SIG-M5 treated with dmso at 0.1 percent for 504 hours (cell line): ENCODE data around the gene SDC3.

Source experiments
- DNase-seq: peaks from one replicate; lab custom pipeline; 2025; ENCODE audit not compliant: unreplicated experiment; lab: John Stamatoyannopoulos, UW

SDC3 gene

DNA sequence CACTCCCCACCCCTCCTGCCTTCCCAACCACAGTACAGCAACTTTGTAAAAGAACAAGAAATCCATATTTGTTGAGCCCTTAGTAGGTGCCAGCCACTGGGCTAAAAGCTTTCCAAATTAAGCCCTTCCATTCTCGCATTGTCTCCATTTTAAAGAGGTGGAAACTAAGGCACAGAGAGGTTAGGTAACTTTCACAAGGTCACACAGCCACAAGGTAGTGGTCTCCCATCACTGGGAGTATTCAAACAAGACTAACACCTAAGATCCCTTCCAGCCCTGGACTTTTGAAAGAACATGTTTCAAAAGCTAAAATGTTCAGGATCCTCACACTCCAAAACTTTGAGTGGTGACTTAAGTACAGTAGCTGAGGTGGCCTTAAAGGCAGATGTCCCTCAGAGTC is 3.2 kb downstream of the SDC3 start:
- DNase-seq = no peak

DNA sequence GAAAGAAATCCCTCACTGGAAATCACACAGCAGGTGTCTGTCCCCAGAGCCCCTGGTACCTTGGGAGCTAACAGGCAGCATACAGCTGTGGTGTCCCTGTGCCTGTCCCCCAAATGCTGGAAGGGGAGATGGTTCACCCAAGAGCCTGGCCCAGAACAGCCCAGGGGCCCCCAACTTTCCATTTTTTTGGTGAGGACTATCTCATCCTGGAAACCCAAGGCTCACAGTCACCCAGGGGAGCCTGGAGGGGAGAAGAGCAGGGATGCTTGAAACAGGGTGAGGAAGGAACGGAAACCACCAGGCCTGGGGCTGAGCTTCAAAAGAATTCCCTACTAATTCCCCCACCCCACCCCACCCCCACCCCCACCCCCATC is 3.6 kb downstream of the SDC3 start:
- DNase-seq = no peak

DNA sequence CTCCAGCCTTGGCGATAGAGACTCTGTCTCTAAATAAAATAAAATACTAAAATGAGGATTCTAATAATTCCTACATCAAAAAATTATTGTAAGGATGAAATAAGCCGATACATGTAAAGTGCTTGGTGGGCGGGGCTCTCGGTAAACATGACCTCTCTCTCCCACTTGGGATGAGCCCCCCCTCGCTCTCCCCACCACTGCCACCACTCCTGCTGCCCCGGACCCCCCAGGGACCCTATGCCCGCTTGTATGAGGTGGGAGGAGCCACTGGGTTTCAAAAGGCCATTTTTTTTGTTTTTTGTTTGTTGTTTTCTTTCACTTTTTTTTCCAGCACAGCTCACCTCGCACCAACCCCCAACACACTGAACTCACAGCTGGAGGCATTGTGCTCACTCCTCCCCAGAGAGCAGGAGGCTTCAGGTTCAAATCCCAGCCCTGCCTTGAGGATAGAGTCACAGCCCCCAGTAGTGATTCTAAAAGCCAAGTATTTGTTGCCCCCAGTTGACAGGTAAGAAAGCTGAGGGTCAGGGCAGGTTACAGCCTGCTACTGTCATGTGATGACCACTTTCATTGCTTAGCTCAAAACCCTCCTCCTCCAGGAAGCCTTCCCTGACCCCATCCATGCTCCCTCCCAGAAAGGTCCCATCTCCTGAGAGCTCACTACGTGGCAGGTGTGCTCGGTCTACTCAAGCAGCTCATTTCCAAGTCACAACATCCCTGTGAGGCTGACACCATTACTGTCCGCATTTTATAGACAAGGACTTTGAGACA is 4.2 kb downstream of the SDC3 start:
- no peak for DNase-seq

DNA sequence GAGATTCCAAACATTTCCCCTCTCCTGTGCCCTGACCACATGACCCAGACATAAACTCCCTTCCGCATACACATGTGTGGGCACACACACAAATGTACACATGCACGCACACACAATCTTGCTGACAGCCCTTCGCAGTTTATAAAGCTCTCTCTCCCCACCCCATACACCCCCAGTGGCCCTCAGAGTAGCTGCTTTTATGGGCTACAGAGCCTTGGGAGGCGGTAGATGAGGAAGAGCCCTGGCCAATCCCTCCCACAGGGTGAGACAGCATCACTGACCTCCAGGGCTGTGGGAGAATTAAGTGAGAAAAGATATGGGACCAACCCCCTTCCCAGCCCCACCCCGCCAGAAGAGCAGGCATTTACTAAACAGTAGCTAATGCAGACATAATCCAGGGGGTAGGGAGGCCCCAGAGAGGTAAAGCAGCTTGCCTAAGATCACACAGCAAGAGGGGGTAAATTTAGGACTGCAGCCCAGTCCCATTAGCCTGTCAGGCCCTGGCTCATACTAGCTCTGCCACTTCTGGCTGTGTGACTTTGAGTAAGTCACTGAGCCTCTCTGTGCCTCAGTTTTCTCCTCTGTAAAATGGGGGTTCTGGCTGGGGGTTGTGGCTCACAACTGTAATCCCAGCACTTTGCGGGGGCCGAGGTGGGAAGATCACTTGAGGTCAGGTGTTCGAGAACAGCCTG is 5.1 kb downstream of the SDC3 start:
- no peak for DNase-seq

DNA sequence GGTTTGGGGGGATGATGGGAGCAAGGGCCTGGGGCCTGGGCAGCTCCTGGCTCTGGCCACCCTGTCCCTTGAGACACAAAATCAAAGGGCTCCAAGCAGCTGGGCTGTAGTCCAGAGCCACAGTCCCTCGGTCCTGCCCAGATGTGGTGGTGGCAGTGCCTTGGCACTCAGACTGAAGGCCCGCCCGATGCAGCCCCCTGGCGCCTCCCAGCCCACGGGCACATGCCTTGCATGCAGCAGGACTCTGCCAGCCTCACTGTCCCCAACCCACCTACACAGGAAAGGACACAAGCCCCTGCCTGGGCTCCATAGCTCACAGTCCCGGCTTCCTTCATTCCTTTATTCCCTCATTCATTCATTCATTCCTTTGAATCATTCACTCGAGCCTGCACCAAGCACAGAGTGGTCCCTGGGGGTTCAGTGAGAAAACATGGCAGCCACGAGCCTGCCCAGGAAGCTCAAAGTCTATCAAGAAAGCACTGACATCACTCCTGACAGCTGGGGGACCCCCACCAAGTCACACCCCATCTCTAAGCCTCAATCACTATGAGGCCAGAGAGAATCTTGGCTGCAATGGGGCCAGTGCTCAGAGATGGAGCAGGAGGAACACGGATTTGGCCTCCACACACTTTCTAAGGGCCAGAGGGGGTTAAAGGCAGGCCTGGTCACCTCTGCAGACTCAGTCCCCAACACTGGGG is 5.8 kb downstream of the SDC3 start:
- no peak for DNase-seq

DNA sequence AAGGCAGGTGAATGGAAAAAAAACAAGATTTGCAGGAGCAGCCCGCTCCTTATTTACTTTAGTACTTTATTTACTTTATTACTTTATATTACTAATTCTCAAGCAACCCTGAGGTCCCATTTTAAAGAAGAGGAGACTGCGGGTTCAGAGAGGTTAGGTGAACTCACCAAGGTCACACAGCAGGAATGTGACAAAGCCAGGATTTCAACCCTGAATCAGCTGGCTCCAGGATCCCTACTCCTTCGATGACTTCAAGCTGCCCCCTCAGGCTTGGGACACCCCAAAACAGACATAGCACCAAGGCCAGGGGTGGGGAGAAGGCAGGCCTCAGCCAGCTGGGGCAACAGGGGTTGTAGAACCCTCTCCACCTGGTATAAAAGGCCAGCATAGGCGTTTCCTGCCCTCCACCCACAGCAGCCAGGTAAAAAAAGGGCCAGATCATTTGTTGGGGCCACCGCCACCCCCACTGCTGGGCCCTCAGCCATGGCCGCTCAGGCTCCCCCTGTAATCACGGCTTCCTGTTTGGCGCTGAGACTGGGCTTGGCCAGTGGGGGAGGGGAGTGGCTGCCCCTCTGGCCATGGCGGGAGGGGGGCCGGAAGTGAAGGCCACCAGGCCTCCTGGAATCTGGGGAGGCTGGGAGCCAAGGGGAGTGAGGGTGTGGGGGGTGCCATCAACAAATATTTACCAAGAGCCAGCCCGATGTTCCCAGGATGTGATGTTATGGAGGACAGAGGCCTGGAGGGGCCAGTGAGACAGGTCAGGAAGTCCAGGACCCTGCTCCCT is 6.6 kb downstream of the SDC3 start:
- no peak for DNase-seq

DNA sequence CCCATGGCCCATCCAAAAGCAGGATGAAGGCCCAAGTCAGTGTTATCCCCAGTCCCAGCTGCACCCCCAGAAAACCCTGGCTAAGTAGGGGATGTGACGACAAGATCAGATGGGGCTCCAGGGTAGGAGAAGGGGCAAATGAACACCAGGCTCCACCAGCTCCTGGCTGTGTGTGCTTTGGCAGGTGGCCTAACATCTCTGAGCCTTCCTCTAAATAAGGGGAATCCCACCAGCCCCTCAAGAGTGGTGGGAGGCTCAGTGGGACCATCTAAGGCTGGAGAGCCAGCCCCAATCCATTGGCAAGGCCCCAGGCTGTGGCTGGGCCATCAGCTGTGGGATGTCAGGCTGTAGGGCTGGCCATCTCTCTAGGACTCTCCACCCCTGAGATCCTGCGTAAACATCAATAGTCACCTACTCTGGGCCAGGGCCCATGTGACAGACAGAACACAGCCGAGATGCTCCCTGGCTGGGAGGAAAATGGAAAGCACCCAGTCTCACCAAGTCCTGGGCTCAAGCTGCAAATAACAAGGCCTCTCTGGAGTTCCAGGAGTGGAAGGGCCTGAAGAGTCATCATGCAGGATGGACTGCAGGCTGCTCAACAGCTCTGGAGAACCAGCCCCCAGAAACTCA is 7.5 kb downstream of the SDC3 start:
- DNase-seq = no peak

DNA sequence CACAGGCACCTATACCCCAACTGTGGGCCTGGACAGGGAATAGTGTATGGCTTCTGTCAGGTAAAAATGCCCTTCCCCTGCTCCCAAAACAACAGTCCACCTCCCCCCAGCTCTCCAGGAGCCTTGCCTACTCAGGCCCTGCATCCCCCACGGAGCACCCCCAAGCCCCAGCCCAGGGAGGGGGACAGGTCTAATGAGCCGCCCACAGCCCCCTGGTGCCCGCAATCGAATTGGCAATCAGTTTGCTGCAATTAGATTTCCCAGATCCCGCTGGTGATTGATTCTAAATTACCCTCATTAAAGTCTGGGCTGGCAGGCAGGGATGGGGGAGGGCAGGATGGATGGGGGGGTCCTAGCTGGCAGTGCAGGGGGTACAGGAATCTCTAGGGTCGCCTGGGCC is 8.1 kb downstream of the SDC3 start:
- no peak for DNase-seq

DNA sequence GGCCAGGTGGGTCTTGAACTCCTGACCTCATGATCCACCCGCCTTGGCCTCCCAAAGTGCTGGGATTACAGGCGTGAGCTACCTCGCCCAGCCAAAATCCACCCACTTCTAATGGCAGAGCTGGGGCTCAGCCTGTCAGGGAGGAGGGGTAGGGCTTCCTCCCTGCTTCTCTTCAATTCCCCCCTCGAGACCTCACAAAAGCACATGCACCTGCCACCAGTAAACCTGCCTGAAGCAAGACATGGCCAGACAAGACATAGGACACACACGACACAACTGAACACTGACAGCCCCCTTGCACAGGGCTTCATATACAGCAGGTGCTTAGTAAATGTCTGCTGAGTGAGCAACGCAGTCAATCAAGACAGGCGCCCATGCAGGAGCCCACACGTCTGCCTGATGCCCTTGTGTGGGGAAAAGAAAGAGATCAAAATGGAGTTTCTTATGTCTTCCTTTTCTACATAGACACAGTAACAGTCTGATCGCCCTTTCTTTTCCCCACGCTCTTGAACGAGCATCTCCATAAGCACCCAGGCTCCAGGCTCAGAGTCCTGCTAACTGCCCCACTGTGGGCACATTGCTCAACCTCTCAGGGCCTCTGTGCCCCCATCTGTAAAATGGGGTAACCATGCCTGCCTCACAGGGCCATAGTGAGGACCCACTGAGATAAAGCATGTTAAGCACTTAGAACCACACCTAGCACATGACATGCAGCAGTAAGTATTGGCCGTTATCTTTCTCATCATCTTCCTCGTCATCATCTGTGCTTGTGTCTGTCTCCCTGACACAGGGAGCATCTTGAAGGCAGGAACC is 8.8 kb downstream of the SDC3 start:
- no peak for DNase-seq

DNA sequence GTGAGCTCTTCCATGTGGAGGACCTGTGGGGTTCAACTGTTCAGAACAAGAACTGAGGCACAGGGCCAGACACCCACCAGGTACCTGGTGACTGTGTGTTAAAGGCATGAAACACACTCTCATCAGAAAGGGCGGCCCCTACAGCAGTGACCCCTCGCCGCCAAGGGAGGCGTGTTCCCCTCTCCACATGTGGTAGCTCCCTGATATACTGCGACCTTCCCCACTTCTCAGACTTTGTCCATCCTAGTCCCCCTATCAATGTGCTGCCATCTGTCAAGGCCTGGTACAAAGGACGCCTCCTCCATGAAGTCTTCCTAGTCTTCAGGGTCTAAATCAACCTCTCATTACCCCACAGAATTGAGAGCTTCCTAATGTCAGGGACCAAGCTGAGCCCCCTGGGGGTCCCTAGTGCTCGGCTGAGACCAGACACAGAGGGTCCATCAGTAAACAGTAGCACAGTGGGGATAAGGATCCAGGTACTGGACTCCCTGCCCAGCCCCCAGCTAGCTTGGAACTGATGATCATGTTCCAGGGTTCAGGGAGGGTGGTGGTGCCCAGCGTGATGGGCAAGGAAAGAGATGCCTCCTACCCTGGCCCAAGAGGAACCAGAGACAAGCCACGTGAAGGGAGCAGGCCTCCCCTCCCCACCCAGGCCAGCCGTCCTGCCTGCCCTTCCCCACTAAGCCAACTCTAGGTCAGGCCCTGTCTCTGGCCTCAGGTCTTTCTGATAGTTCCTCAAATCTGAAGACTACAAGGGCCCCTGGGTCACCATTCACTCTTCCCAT is 10.3 kb downstream of the SDC3 start:
- DNase-seq = no peak

DNA sequence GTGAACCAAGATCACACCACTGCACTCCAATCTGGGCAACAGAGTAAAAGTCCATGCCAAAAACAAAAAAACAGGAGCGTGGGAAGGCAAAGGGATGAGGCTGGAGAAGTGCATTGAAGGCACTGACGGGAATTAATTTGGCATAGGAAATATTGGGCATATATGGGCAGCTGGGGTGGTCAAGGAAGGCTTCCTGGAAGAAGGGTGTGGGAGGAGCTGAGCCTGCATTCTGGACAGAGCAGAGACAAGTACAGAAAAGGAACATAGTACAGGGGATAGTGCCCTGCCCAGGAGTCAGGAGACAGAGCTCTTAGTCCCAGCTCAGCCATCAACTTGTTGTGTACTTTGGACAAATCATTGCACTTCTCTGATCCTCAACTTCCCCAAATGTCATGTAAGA is 11.7 kb downstream of the SDC3 start:
- DNase-seq = no peak

DNA sequence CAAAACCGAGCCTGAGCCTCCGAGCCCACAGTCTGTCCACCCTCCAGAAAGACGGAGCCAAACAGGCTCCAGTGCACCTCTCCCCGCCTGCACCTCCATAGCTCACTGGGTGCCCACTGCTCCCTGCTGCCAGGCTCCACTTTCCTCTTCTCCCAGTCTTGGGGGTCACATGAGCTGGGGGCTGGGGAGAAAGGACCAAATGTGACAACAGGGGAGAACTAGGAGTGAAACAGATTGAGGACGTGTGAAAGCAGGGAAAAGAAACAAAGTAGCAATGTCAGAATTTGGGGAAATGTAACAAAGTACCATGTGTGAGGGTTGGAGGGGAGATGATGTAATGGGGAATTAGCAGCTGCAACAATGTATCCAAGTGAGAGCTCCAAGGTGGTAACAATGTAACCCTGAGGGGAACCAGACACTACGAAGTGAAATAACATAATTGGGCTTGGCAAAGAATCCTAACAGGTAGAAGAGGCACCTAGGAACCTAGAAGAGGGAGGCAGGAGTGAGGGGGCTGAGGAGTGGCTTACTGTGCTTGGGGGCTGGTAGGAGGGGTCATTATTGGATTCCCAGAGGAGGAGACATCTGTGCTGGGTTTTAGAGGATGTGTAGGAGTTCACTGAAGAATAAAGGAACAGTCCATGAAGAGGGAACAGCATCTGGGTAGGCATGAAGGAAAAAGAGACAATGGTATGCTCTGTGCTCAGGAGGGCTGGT is 12.5 kb downstream of the SDC3 start:
- DNase-seq = no peak

DNA sequence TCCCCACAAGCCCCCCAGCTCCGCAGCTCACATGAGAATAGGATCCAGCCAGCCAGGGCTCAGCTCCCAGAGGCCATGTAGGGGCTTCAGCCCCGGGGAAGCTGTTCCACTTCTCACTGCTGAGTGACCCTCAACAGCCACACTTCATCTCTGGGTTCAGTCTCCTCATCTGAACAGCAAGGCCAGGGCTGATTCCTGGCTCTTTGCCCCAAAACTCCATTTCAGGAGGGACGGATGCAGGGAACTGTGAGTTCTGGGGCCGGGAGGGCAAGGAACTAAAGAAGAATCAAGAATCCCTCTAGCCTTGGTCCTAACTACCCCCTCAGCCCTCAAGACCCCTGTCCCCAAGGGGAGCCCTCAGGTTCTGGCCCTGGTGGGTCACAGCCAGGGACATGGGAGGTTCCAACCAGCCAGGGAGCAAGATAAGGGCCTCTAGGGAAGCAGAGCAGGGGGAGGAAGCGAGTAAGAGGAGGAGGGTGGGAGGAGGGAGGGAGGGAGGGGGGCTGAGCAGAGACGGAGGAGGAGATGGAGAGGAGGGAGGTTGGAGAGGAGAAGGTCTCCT is 13.1 kb downstream of the SDC3 start:
- no peak for DNase-seq

DNA sequence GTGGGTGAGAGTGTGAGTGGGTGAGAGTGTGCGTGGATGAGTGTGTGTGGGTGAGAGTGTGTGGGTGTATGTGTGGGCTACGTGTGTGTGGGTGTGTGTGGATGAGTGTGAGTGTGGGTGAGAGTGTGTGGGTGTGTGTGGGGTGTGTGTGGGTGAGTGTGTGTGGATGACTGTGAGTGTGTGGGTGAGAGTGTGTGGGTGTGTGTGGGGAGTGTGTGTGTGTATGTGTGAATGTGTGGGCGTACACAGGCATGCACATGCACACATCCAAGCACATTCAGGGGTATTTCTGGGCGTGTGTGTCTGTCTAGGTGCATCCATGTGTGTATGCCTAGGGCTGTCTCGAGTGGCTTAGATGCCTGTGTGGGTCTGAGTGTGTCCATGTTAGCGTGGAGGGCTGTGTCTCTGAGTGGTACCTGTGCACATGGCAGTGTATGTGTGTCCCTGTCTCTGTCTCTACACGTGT is 14.0 kb downstream of the SDC3 start:
- no peak for DNase-seq

DNA sequence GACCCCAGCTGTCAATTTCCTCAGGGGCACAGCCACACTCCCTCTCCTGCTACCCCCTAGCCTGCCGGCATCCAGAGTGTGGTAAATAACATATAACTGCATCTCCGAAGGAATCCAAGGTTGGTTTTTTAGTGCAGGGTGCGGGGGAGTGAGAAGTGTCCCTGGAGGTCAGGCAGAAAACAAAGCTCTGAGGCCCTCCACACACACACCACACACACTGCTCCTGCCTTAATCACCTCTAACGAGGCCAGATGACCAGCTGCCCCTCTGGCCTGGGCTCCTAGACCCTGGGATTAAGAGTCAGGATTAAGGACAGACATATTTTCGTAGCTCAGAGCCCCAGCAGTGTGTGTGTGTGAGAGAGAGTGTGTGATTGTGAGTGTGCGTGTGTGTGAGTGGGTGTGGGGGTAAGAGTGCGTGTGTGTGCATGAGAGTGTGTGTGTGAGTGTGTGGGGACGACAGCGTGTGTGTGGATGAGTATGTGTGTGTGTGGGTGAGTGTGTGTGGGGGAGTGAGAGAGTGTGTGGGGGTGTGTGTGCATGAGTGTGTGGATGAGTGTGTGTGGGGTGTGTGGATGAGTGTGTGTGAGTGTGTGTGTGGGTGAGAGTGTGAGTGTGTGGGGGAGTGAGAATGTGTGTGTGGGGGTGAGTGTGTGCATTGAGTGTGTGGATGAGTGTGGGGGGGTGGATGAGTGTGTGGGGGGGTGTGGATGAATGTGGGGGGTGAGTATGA is 14.6 kb downstream of the SDC3 start:
- DNase-seq = no peak

DNA sequence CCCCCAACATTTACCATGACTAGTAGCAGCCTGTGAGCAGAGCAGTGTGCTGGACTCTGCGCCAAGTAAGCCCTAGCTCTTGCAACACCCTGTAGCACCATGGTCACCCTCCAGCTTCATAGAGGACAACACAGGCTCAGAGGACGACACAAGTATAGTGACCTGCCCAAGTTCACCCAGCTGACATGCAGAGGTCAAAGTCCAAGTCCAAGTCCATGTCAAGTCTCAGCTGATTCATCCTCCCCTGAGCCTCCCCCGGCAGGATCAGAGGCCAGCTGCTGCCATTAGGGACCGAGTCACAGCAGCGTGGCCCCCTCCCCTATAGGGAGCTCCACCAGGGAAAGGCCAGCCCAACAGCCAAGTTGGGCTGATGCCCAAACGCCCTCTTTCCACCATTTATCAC is 15.9 kb downstream of the SDC3 start:
- DNase-seq = no peak

DNA sequence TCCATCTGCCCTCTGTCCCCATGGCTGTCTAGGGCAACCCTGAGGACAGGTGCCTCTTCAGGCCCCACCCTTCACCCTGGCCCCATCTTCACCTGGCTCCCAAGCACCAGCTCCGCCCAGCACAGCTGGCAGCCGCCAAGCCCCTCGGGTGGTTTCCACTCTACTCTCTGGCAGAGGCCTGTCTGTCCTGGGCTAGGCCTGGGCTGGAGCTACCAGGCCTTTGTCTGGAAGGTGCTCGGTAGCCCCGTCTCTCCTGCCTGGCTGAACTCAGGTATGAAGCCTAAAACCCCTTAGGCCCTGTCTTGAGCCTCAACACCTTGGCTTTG is 17.4 kb downstream of the SDC3 start:
- DNase-seq = no peak
